NCI-H2196 (cell line): ENCODE data around the gene ITGA6.

Source experiments
- DNase-seq: peaks from one replicate; lab custom pipeline; 2025; ENCODE audit not compliant: unreplicated experiment; lab: John Stamatoyannopoulos, UW

The ITGA6 gene

DNA sequence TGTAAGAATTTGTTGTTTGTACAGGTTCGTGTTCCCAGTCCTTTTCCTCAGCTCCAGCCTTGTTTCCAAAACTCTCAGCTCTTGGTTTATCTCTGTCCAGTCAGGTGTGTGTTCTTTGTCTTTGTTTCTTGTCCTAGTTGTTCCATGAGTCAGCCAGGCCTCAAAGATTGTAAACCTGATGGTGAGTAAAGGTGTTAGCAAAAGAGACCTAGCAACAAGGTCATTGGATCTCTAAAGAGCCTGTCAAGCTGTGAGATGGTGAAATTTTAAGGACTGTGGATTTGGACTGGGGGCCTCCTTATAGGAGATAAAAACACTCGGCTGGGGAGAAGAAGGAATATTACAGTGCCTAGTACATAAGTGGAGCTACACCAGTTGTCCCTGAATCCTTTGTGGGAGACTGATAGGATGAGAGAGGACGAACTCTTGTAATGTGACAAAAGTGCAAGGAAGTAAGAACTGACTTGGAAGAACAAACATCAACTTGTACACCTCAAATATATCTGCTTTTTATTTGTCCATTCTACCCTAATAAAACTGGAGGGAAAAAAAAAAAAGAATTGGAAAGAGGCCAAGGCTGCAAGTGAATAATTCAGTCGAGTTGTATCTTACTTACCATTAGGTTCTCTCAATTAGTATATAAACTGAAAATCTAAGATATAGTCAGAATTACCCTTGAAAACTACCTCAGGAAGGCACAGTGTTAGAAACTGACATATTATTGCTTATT is 37.2 kb downstream of the ITGA6 start:
- no peak for DNase-seq

DNA sequence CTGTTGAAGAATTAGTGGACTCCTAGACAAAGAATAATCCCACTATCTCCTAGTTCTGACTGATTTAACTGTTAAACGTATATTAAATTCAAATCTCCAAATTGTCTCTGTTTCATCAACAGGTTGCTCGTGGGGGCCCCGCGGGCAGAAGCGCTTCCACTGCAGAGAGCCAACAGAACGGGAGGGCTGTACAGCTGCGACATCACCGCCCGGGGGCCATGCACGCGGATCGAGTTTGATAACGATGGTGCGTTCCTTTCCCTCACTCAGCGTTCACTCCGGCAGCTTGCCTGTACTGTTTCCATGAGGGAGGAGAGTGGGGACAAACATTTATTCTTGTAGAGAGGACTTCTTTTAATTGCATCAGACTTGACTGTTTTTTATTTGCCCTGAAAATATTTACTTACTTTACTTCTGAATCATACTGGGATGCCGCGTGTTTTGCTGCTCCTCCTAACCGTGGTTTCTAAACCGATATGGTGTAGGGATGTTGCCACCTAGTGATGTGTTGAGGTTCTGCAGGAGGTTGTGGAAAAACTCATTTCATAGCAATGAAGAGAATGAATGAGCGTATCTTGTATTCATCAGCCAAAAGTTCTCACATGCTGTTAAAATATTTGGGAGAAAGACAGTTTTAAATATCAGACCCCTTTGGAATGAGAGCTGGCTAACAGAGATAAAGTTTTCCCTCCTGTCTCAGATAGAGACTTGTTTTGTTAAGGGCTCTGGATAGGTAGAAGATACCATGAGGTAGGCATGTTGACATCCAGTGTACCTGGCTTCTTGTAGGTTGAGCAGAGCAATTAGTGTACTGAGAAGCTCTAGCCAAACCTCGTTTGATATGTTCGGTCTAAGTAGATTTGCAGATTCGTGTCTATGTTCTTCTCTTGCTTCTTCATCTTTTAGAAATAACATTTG is 38.3 kb downstream of the ITGA6 start:
- peak; percentile 79 for DNase-seq

DNA sequence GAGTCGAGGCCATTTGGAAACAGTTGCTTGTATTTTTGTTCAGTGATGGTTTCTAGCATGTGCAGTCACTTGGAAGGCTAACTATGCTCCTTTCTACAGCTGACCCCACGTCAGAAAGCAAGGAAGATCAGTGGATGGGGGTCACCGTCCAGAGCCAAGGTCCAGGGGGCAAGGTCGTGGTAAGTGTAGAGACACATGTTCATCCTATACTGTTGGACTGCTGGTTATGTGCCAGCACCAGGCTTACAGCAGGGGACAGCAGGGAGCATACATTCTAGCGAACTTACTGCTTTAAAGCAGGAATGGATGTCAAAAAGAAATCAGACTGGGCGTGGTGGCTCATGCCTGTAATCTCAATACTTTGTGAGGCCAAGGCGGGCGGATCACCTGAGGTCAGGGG is 40.0 kb downstream of the ITGA6 start:
- DNase-seq, result no peak

DNA sequence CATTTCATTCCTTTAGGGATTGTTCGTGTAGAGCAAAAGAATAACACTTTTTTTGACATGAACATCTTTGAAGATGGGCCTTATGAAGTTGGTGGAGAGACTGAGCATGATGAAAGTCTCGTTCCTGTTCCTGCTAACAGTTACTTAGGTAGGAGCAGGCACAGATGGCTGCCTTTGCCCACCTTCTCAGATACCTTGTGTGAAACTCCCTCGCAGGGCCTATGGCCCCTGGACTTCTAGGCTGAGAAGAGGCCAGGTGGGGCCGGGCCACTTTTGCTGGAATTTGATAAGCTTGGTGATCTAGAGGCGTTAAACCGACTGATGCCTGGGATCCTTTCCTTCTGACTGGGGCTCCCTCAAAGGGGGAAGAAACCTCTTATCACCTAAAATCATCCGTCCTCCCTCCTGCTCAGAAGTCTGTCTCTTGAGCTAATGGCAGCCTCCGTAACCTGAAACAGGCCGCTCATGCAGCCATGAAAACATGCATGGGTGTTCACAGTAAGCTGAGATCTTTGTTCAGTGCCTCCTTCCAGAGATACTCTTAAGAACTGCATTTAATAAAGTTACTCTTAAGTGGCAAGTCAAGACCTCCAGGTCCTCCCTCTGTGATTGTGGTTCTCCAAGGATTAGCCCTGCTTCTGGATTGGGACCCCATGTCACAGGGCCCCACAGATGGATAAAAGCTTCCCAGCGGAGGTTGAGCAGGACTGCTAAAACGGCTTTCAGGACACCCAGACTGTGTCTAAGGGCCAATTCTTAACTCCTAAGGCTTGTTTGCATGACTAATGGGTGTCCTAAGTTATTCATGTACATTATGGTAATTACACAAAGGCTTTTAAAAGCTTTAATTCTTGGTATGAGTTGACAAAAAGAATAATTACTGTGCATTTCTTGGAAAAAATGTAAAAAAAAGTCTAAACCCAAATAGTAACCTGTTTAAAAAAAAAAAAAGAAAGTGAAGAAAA is 43.9 kb downstream of the ITGA6 start:
- DNase-seq, result no peak

GRCh38 chr2:172472446-172473033 is 45.2 kb downstream of the ITGA6 start:
- no peak for DNase-seq

- DNase-seq, result no peak
Measured at GRCh38 chr2:172473167-172473566, 45.8 kb downstream of the ITGA6 start.

- no peak for DNase-seq
Measured at GRCh38 chr2:172478353-172478752, 51.0 kb downstream of the ITGA6 start.

DNA sequence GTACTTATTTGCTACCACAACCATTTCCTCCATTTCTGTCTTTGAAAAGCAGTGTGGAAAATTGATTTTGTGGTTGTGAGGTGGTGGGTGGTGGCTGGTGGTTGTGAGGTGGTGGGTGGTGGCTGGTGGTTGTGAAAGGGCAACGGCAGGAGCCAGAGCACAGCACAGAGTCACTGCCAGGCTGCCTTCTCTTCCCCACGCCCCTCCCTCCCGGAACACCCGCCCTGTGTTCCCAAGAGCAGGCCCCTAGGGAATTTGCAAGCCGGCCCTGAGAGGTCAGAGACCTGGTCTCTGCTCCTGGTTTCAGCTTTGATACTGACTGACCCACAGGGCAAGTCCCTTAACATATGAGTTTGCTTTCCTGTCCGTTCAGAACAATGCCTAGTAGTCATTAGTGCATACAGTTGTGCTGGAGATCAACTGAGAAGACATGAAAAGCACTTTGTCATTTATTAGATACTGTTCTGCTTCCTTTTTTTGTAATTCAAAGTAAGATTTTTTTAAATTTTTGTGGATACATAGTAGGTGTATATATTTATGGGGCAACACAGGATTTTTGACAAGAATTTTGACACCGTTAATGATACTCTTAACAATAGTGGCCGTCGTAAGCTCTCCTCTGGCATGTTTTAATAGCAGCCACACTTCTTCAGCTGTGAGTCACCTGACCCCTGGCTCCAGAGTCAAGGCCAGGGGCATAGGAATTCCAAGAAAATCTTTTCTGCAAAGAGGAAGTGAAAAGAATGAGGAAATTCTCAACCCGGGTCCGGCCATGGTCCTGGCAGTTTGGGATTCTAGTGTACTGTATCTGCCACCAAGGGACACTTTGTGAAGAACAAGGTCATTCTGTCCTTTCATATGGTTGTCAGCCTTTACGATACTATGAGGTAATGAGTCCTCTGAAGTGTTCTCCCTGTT is 53.2 kb downstream of the ITGA6 start:
- no peak for DNase-seq

GRCh38 chr2:172481507-172482262 is 54.3 kb downstream of the ITGA6 start:
- no peak for DNase-seq

GRCh38 chr2:172484253-172484652 is 56.9 kb downstream of the ITGA6 start:
- peak; percentile 16 for DNase-seq

- DNase-seq, result no peak
Measured at GRCh38 chr2:172484706-172485105, 57.3 kb downstream of the ITGA6 start.

DNA sequence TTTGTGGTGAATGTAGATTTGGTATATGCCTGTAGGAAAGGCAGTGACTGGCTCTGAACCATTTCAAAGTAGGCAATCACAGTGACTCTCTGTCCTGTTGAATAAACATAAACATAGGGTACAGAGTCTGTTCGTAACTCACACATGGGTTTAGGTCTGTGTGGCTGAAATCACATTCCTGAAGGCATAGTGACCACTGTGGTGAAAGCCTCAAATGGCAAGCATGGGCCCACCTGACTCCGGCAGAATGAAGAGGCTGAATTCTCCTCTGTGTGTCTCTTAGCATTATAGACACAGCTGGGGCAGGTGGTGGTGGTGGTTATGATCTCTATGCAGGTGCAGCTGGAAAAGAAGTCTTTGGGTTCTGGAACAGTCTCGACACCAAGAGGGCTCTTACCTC is 61.2 kb downstream of the ITGA6 start:
- DNase-seq, result no peak

DNA sequence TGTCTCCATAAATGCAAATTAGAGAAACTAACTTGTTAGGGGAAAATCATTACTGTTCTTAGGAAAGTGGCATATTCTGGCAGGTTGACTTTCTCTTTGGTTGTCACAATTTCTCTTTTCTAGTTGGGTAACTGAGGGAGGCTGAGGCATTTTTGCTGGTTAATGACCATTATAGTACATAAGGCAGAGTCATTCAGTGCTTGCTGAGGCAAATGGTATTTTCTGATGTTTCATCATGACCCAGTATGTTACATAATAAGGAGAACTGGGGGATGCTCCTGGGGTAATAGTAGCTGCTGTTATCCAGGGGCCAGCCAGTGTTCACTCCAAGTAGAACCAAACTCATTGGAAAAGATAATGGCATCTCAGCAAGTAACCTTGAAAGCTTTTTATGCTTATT is 62.3 kb downstream of the ITGA6 start:
- DNase-seq, result no peak

- DNase-seq, result no peak
Measured at GRCh38 chr2:172496160-172496608, 68.8 kb downstream of the ITGA6 start.

DNA sequence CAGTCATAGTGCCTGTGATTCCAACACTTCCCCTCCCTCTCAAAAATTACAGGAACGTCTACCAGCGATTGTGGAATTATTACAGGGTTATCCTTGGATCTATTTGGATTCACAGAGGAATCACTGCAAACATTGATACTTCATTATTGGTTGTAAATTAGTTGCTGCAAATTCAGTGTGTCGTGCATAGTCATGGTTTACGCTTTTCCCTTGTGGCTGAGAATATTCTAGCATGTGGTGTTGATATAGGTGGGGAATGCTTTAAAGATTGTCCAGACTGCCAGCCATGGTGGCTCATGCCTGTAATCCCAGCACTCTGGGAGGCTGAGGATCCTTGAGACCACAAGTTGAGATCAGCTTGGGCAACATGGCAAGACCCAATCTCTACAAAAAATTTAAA is 79.8 kb downstream of the ITGA6 start:
- DNase-seq, result no peak

DNA sequence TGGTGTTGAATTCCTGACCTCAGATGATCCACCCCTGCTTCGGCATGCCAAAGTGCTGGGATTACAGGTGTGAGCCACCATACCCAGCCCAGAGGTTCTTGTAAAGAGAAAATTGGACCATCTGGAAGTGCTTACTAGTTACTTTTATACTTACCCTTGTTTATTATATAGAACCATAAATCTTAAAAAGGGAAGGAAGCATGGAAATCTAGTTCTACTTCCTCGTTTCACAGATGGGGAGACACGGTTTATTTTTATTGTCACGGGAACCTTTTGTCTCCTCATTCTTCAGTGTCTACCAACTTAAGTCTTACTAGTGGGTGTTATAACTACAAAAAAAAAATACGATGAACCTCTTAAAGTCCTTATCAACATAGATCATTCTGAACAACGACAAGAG is 82.7 kb downstream of the ITGA6 start:
- no peak for DNase-seq

GRCh38 chr2:172510548-172510947 is 83.2 kb downstream of the ITGA6 start:
- no peak for DNase-seq

- no peak for DNase-seq
Measured at GRCh38 chr2:172512810-172513523, 85.6 kb downstream of the ITGA6 start.
